Stimulated activated CD8-positive, alpha-beta memory T cell treated with anti-CD3 and anti-CD28 coated beads, Interleukin-2, amount 100 ng/mL, for 1 hour (primary cell): ENCODE data around the gene PNLIP.

Experiments used
- DNase-seq, 2 donors: peaks; one replicate each; pipeline ENCODE4 v3.0.0-alpha.2; 2020; ENCODE audit warnings: low read depth in 2 of 2

Gene PNLIP

DNA sequence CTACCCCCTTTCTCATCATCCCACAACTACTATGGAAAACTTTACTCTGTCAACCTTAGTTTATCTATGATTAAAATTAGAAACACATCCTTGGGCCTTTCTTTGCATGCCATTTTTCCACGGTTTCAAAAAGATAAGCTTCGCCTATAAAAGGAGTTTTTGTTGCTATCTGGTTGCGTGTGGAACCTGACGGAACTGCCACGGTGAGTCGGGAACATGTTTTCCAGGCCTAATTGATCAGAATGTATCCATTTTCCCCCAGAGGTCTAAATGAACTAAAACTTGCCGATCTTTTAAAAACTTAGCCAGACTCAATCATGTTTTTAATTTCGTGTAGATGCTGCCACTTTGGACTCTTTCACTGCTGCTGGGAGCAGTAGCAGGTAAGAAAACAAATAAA is at the start of gene PNLIP:
Gene PNLIP (plus strand): TSS at position 176 of the 400 bp plus-strand sequence. CDS start 162 bp downstream, at position 338.
- no peak for DNase-seq

DNA sequence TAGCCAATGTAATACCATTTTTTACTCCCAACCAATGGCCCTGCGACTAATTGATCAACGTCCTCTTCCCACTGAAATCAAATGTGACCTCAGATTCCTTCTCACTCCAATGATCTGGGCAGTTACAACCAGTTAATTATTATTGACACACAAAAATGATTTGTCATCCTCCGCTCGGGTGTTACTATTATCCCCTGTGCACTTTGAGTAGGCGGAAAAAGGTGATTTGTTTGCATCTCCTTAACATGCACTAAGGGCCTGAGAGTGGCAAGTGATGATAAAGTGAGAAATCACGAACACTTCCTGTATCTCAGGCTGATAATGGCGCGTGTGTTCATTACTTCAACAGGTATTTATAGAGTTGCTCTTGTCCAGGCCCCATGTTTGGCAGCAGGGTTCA is 40.9 kb upstream of the PNLIP start:
- no peak for DNase-seq

DNA sequence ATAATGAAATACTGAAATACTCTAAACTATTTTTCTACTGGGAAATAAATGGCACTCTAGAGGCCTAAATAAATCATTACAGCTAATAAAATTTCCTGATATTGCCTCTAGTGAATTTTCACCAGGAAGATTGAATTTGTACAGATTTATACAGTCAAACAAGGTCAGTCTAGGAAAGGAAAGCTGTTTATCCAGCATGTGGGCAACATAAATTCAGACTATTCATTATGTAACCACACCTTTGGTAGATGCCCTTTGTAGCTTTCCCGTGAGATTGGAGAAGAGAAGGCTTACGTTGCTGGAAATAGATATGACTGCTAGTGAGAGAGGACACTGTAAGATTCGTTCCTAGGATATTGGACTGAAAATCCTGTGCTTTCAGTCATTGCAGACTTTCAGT is 35.2 kb upstream of the PNLIP start:
- no peak for DNase-seq

DNA sequence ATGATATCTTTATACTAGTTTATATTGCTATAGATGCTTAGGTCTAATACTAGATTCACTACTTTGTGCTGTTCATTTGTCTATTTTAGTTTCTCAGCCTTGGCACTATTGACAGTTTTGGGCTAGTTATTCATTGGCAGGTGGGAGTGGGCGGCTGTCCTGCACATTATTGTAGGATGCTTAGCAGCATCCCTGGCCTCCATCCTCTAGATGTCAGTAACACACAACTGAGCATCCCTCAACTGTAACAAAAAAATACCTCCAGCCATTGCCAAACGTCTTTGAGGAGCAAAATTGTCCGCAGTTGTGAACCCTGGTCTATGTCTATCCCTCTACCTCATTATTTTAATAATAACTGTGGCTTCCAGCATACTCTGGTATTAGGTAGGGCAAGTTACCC is 34.4 kb upstream of the PNLIP start:
- no peak for DNase-seq

DNA sequence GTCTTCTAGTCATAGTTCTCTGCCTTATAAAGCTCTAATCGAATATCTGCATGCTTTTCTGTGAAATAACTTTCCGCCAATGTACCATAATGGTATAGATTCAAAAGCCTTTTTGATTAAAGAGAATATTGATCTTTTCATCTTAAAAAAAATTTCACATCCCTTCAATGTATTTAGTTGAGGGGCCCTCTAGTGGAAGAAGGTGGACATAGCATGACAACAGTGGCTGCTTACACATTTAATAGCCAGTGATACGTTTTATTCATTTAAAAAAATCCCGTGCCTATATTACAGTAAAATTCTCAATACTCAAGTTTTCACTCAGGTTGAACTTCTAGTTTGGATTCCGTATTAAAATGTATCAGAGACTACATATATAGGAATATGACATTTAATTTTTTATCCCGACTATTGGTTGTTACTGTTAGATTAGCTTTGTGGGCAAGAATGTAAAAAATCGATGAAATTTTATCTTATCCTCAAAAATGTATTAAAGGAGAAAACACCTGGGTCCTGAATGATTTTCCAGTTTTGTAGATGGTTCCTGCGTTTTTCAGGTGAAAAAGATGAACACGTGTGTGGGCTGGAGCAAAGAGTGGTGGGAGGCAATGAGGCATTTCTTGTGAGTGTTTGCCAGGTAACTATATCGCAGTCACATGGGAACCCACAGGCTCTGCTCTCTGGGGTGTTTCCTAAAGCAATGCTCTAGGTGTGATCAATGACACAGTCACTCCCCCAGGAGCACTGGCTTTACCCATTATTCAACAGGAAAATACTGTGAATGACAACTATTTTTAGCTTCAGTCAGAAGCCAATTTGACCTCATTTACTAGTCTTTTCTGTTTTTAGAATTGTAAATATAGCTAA is 24.1 kb upstream of the PNLIP start:
- DNase-seq, result no peak

DNA sequence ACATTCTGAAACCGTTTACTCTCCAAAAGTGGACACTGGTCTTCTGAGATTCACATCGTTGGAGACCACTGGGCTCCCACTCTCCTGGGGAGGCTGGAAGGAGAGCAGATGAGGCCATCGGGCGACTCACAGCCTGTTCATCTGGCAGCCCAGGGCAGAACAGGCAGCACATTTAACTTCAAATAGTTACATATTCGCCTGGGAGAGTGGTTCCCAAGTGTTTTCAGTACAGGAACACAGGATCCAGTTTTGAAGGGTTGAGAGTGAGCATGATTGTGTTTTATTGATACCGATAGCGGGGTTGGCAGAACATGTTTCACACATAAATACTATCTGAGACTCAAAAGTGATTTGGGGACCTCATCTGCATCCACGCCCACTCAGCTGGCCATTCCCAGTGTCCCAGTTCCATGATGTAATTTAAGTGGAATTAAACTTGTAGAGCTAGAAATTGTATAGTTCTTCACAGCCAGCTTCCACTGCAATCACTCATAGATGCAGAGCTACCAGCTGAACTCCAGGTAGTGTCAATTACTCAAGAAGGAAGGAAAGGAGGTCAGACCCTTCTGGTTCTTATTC is 22.8 kb upstream of the PNLIP start:
- DNase-seq, result no peak

DNA sequence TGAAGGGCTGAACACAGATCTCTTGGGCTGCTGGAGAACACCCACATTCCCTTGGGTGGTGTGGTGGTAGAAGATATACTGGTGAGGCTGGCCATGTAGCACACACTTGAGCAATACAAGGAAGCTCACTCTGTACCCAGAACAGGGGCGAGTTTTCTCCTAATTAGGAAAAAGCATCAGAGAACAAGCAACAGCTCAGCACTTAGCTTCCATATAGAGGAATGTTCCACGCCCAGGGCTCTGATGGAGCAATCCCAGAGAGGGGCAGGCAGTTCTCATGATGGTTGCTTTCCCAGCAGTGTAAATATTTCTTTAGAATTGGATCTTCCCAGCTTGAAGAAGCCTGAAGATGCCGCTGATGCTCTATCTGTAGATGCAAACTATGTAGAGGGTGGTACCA is 21.0 kb upstream of the PNLIP start:
- no peak for DNase-seq

DNA sequence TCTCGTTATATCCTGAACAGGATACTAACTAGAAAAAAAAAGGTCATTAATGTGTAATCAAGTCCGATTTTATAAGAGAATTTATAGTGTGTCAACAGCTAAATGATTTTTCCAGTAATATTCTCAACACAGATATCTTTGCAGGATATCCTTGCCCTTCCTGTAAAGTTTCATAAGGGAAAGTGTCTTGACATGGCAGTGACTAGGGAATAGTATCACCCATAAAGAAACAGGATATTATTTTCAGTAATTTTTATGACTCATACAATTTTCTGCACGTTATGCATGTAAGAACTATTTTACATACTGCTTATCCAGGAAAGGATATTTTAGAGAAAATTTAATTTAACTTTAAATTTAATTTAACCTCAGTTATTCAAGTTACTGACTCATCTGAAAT is 19.5 kb upstream of the PNLIP start:
- no peak for DNase-seq

DNA sequence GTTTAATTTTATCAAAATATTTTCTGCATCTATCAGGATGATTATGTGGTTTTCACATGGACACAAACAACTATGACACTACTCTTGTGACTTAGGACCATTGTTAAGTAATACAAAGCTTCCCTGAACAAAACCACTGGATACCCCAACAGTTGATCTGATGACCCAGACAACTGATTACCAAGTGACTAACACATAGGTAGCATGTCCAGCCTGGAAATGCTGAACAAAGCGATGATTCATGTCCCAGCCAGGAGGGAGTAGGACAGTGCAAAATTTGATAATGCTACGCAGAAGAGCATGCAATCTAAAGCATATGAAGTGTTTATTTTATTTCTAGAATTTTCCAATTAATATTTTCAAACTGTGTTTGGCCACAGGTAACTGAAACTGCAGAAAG is 8.9 kb upstream of the PNLIP start:
- DNase-seq, result no peak

DNA sequence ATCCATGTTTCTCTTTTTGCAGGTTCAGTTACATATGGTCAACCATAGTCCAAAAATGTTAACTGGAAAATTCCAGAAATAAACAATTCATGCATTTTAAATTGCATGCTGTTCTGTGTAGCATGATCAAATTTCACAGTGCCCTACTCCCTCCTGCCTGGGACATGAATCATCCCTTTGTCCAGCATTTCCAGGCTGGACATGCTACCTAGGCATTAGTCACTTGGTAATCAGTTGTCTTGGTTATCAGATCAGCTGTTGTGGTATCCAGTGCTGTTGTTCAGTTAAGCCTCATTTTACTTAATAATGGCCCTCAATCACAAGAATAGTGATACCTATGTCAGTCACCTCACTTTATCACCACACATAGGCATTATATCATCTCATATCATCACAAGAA is 7.3 kb upstream of the PNLIP start:
- no peak for DNase-seq

DNA sequence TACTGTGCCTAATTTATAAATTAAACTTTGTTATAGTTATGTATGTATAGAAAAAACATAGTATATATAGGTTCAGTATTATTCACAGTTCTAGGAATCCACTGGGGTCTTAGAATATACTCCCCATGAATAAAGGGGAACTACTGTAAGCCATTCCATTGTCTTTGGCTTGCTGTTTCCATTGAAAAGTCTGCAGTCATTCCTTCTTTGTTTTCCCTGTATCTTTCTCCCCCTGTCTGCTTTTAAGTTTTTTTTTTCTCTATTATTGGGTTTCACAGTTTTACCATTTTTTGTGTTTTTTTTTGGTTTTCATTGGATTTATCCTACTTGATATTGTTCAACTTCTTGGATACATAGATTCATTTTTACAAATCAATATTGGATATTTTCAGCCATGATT is 6.7 kb upstream of the PNLIP start:
- no peak for DNase-seq

DNA sequence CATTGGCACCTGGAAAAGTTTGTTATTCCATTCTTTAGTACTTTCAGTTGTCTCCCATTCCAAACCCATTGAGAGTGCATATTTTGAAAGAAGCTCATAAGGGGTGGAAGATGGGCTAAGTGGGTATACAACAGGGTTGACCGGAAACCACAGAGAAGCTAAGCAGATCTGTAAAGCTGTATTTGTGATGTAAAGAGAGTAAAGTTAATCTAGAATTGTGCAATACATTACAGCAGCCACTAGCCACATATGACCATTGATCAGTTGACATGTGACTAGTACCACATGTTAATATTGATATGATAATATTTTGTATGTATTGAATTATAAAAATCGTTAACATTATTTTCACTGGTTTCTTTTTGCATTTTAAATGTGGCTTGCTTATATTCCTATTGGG is 4.9 kb upstream of the PNLIP start:
- DNase-seq, result no peak

DNA sequence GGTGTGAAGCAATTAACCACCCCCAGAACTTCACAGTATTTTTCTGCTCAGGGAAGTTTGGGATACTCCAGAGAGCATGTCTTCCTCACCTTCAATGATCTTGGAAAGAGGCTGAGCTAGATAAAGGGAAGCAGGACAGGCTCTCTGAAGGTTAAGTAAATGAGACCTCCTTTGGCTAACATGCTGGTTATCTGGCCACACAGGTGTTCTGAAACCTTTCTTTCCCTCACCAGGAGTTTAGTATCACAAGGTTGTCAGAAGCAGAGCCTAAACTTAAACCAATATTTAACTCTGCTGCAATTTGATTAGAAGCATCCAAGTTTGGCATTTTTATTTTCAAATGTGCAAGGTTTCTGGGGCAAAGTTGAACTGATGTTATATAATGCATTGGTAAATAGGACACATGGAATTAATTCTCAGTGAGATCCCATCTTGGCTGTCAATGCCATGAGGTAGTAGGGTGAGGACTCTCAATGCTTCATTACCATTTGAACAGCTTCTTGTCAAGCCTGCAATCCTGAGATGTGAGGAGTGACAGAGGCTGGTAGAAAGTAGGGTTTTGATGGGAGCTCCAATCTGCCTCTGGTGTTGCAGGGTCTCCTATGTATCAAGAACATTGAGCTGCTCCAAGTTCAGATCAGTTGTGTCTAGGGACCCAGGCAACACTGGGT is 3.6 kb upstream of the PNLIP start:
- no peak for DNase-seq

DNA sequence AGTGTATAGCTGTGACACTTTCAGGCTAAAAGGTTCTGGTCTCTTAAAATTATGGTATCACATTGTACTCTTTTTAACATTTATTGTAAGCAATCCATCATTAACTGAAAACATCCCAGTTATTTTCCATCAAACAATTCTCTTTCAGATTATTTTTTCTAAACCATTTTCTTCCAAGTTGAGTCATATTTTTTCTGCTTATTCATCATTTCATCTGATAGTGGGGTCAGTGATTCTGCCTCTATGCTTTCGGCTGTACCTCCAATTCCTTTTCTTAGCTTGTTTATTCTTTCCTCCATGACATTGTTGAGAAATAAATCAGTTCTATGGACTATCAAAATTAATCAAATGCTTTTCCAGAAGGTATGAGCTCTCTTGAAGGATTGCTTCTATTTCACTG is 609 bp upstream of the PNLIP start:
- no peak for DNase-seq

DNA sequence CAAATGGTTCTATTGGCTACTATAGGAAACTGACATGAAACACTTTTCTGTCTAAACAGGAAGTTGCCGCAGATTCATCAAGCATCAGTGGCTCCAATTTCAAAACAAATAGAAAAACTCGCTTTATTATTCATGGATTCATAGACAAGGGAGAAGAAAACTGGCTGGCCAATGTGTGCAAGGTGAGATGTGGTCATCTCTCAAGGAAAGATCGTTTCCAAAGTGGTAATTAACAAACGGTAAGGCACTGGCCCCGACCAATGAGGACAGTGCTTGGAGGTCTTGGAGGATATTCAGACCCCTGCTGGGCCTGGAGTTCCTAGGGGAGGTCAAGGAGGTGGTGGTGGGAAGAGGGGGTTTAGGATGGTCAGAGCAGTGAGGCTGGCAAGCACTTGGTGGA is 2.6 kb downstream of the PNLIP start:
- no peak for DNase-seq

DNA sequence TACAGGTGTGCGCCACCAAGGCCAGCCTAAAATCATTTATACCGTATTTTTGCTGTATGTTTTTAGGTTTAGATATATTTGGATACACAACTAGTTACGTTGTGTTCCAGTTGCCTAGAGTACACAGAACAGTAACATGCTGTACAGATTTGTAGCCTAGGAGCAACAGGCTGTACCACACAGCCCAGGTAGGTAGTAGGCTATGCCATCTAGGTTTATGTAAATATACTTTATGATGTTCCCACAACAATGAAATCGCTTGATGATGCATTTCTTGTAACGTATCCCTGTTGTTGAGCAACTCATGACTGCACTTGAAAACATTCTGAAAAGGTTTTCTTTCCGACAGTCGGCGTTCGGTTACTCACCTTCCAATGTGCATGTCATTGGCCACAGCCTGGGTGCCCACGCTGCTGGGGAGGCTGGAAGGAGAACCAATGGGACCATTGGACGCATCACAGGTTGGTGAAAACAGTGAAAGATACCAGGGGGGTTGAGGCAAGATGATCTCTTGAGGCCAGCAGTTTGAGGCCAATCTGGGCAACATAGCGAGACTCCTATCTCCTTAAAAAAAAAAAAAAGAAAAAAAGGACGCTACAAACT is 7.7 kb downstream of the PNLIP start:
- no peak for DNase-seq

DNA sequence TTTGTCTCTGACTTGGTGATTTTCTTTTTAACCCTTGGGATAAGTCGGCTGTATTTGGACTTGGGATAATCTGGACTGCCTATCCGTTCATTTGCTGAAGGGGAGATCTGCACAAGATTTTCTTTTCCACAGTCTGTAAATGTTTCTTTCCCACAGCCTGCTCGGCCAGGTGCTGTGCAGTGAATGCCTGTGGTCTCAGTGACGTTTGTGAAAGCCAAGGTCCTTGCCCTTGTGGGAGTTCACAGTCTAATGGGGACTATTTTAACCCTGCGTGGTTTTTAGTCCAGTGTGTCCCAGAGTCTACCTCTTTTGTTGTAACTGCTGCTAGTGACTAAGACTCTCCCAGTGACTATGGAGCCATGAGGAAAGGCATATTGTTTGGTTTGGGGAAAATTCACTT is 8.9 kb downstream of the PNLIP start:
- no peak for DNase-seq

DNA sequence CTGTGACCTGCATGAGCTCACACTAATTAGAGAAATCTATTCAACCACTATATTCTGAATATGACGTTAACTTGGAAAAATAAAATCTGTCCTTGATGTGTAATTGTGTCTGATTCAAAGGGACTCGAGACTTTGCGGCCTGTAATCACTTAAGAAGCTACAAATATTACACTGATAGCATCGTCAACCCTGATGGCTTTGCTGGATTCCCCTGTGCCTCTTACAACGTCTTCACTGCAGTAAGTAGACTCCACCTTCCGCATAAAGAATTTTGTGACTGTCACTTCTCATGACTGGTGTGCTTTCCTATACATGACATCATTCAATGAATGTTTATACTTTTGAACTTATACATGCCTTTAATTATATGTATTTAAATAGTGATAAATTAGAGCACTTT is 10.1 kb downstream of the PNLIP start:
- no peak for DNase-seq

DNA sequence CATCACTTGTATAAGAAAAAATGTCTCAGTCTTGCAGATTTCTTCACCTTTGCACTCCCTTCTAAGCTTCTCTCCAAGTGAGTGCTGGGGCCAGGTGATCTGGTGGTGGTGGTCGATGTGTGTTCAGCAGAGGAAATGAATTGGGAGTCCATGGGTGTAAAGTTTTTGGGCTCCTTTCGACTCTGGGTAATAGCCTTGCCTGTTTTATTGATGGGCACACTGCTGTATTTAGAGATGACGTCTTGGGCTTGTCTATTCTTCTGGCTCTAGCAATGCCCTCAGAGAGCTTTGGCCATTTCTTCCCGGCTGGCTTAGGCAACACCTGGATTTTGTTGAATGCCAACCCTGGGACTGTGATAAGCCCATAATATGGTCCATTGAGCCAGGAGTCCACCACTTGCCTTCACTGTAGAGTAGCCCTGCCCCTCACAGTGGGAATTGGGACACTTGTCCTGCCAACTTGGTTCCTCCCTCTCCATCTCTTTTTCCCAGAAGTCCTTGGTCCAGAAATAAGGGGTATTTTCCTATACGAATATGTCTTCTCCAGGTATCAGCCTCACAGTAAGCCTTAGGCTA is 11.7 kb downstream of the PNLIP start:
- no peak for DNase-seq

DNA sequence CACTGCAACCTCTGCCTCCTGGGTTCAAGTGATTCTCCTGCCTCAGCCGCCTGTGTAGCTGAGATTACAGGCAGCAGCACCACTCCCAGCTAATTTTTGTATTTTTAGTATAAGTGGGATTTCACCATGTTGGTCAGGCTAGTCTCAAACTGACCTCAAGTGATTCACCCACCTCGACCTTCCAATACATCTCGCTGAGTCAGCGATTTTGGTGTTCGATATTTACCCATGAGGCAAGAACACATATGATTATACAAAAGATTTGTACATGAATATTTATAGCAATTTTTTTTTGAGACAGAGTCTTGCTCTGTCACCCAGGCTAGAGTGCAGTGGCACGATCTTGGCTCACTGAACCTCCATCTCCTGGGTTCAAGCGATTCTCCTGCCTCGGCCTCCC is 19.8 kb downstream of the PNLIP start:
- DNase-seq, result no peak

DNA sequence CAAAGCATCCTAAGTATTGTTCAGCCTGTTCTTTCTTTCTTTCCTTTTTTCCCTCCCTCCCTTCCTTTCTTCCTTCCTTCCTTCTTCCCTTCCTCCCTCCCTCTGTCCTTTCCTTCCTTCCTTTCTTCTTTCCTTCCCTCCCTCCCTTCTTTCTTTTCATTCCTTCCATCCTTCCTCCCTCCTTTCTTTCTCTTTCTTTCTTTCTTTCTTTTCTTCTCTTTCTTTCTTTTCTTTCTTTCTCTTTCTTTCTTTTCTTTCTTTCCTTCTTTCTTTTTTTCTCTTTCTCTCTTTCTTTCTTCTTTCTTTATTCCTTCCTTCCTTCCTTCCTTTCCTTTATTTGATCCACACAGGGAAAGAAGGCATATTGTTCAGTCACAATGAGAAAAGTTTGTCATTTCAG is 21.2 kb downstream of the PNLIP start:
- no peak for DNase-seq

DNA sequence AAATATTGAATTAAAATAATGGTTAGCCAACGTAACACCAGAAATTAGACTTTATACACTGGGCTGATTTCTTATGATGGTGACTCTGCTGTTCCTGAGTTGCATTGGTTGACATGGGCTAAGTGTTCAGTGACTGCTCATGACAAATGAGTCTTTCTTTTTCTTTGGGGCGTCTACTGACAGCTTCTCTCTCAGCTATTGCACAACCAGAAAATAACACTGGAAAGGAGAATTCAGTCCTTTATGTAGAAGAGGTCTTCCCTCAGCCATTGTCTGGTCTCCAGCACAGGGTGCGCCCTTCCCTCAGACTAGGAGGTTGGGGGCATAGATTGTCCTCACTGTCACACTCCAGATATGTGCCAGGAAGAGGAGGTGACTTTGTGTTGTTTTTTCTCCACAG is 21.6 kb downstream of the PNLIP start:
- DNase-seq, result no peak
